ENCODE data around the gene TMEM163.

The TMEM163 gene

DNA sequence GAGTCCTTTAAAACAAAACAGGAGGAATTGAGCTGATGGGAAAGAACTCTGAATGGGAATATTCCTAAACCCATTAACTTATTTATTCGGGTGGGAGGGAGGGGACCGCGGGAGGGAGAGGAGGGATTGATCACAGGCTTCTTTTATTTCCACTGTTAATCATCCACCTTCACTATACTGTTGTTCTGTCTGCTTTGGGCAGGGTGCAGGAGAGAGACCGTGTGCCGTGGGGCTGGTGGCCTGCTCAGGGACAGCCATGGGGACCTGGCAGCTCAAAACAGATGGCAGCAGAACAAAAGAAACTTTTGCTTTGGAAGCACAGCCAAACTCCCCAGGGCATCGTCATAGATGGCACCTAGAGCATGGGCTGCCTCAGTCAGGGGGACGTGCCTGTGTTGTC is 269.6 kb downstream of the TMEM163 start:
- FAIRE-seq (no peak), DNase-seq (ENCODE audit: insufficient read length, low spot score) (no peak)
- TF ChIP-seq, protein P1, sequence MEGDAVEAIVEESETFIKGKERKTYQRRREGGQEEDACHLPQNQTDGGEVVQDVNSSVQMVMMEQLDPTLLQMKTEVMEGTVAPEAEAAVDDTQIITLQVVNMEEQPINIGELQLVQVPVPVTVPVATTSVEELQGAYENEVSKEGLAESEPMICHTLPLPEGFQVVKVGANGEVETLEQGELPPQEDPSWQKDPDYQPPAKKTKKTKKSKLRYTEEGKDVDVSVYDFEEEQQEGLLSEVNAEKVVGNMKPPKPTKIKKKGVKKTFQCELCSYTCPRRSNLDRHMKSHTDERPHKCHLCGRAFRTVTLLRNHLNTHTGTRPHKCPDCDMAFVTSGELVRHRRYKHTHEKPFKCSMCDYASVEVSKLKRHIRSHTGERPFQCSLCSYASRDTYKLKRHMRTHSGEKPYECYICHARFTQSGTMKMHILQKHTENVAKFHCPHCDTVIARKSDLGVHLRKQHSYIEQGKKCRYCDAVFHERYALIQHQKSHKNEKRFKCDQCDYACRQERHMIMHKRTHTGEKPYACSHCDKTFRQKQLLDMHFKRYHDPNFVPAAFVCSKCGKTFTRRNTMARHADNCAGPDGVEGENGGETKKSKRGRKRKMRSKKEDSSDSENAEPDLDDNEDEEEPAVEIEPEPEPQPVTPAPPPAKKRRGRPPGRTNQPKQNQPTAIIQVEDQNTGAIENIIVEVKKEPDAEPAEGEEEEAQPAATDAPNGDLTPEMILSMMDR (IDR thresholded peaks at IDR 0.05; ENCODE audit: insufficient read depth, missing control alignments) = no peak

DNA sequence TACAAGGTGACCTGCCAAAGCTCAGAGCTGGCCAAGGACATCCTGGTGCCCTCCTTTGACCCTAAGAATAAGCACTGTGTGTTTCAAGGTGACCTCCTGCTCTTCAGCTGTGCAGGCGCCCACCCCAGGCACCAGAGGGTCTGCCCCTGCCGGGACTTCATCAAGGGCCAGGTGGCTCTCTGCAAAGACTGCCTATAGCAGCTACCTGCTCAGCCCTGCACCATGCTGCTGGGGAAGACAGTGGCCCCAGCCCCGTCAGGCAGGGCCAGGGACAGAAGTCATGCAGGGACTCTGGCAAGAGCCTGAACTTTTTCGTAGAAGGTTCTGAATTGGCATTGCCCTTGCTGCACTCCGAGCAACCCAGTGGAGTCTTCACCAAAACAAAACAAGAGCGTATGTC is 270.1 kb downstream of the TMEM163 start:
- no peak for DNase-seq (ENCODE audit: insufficient read length, low spot score)
- no peak for FAIRE-seq
- TF ChIP-seq, protein P1 (IDR thresholded peaks at IDR 0.05; ENCODE audit: insufficient read depth, missing control alignments) = no peak

DNA sequence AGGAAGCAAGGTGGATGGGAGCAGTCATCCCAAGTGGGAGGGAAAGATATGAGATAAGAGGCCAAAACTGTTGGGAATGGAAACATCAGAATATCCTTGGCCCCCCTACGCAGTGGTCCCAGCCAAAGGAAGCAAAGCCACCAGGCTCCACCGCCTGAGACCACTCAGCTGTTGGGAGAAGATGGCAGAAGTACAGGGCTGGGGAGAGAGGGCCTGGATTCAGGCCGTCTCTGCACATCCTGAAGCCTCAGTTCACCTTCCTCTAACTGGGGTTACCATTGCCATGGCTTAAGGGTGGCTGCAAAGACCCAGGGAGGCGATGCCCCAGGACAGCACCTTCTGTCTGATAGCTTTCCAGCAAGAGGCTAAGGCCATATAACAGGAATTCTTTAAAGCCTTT is 271.1 kb downstream of the TMEM163 start:
- DNase-seq (ENCODE audit: insufficient read length, low spot score) = no peak
- TF ChIP-seq, protein P1 (IDR thresholded peaks at IDR 0.05; ENCODE audit: insufficient read depth, missing control alignments) = no peak
- no peak for FAIRE-seq

DNA sequence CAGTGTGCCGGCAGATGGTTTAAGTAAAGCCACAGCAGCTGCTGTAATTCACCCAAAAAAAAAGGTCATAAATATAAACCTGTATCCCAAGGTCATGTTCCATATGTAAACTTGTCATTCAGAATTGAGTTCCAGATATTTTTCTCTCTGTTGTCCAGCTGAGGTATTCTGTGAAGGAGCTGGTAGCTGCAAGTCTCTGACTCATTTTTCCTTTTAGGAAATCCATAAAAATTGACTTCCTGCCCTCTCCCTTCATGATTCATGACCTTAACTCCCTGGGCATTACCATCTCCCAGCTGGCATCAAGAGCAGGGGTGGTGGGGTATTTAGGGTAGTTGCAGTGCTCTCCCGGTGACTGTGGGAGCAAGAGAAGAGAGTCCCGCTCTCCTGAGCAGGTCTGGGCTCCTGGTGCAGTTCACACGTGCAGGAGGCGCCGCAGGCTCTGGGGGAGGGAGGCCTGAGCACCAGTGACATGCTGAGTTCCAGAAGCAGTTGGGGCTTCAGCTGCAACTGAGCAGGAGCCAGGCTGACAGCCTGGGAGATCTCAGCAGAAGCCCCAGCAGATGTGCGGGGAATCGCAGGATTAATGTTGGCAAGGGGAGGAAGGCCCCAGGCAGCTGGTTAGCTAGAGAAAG is 272.3 kb downstream of the TMEM163 start:
- no peak for FAIRE-seq
- TF ChIP-seq, protein P1 (IDR thresholded peaks at IDR 0.05; ENCODE audit: insufficient read depth, missing control alignments) = no peak

DNA sequence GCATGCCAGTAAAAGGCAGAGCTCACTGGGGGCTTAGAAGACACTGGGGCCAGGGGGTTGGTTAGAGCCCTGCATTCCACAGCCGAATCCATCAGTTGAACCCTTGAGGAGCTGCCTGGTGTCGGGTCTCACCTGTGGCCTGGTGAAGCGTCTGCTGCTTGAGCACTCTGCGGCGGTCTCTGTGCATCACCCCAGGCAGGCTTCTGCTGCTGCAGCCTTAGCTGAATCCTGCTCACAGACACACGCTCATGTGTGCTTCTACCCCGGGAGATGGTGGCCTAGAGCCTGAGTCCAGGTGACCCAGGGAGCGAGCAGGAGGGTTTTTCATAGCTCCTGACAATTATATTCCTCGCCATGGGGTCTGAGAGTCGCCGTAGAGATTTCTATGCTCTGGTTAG is 272.8 kb downstream of the TMEM163 start:
- FAIRE-seq (no peak), DNase-seq (ENCODE audit: insufficient read length, low spot score) (no peak)
- TF ChIP-seq, protein P1 (IDR thresholded peaks at IDR 0.05; ENCODE audit: insufficient read depth, missing control alignments) = no peak

More for the DNA sequence above, 272.3 kb downstream of the TMEM163 start:
- DNase-seq (ENCODE audit: insufficient read length, low spot score) = peak; percentile 49

DNA sequence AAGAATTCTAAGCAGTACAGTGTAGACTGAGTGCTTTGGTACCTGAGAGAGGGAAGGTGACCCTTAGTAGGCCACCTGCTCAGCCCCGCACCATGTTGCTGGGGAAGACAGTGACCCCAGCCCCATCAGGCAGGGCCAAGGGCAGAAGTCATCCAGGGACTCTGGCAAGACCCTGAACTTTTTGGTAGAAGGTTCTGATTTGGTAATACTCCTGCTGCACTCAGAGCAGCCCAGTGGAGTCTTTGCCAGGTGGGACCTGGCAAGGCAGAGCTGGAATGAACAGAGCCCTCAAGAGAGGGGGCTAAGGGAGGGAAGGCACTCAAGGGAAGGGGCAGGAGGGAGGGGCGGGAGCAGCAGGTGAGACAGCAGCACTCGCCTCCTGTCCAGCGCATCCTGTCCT is 273.7 kb downstream of the TMEM163 start:
- no peak for FAIRE-seq

More for the DNA sequence above, 273.7 kb downstream of the TMEM163 start:
- DNase-seq (ENCODE audit: insufficient read length, low spot score) = no peak
- TF ChIP-seq, protein P1 (IDR thresholded peaks at IDR 0.05; ENCODE audit: insufficient read depth, missing control alignments) = no peak

All from D721Med (cell line).